T-cell (primary cell): ENCODE data around the gene ADAM12. TPM values are rescaled to one million over a fixed set of nuclear protein-coding genes. Genes with fewer than 3 reads are reported as not detected.
"Not testable (repeated sequence)": the region's sequence is repeated elsewhere in the genome, so short reads cannot be mapped to it uniquely, and the experiment has no call there.

Experiments
- ATAC-seq, 4 experiments: fragments of 200-7000 bp in 3 of 4; fragments of 150-1000 bp in 1 of 4; cut with Tn5 transposase; replicated peaks in 1 of 4; 1 replicate in 3 of 4; 2 replicates in 1 of 4; pipeline ENCODE4 v1.10.0; 2021; ENCODE audit warnings: moderate library complexity in 3 of 4, mild to moderate bottlenecking in 2 of 4, moderate number of reproducible peaks in 1 of 4
- CTCF ChIA-PET, 2 donors: fragments of 300-600 bp; sonication (Branson Sonifier 250); formaldehyde crosslinking; loops; one replicate each; lab custom pipeline; 2022; ENCODE audit warnings: antibody characterized with exemption in 2 of 2; lab: Charles Lee
- POLR2A ChIA-PET, 2 donors: fragments of 300-600 bp; sonication (Branson Sonifier 250); formaldehyde crosslinking; loops; one replicate each; lab custom pipeline; 2022; ENCODE audit warnings: antibody characterized with exemption in 2 of 2; lab: Charles Lee
- DNase-seq, 35 experiments: peaks; one replicate each; pipeline versions ENCODE4 v3.0.0 to v3.0.0-alpha.2; 2013 to 2023
- H3K27ac ChIP-seq: one replicate; pipeline ENCODE4 v1.5.1; 2013; ENCODE audit warnings: low read length
- H3K27me3 ChIP-seq, 2 experiments: replicated peaks in 1 of 2; 1 replicate in 1 of 2; 2 replicates in 1 of 2; pipeline versions ENCODE4 v1.6.1 to v1.7.0; 2013; ENCODE audit warnings: low read length in 1 of 2, mixed read lengths in 1 of 2; ENCODE audit not compliant: control insufficient read depth in 2 of 2, insufficient read depth in 2 of 2; ENCODE audit errors: extremely low read depth in 1 of 2
- H3K36me3 ChIP-seq, 2 donors: 1 replicate in 1 of 2; 2 replicates in 1 of 2; pipeline versions ENCODE4 v1.6.1 to v1.7.0; 2013; ENCODE audit warnings: low read length in 1 of 2; ENCODE audit not compliant: control insufficient read depth in 2 of 2, insufficient read depth in 1 of 2; ENCODE audit errors: extremely low read depth in 1 of 2
- H3K4me1 ChIP-seq, 2 experiments: 1 replicate in 1 of 2; 2 replicates in 1 of 2; pipeline versions ENCODE4 v1.6.1 to v1.7.0; 2013; ENCODE audit warnings: low read length in 2 of 2, mixed read lengths in 1 of 2; ENCODE audit not compliant: insufficient read depth in 2 of 2, control insufficient read depth in 1 of 2; ENCODE audit errors: extremely low read depth in 1 of 2
- H3K4me3 ChIP-seq, 2 donors: 1 replicate in 1 of 2; 2 replicates in 1 of 2; pipeline versions ENCODE4 v1.5.1 to v1.7.0; 2013; ENCODE audit warnings: mild to moderate bottlenecking in 2 of 2, low read length in 1 of 2, moderate library complexity in 1 of 2; ENCODE audit not compliant: control insufficient read depth in 1 of 2; ENCODE audit errors: extremely low read depth in 1 of 2
- H3K9me3 ChIP-seq: 2 replicates; pipeline ENCODE4 v1.7.0; 2013
- H3K27ac Mint-ChIP-seq, 2 donors: one replicate each; pipeline ENCODE4 v1.8.0; 2020 to 2021; ENCODE audit warnings: mild to moderate bottlenecking in 2 of 2, mixed read lengths in 2 of 2
- H3K27me3 Mint-ChIP-seq, 2 donors: one replicate each; pipeline ENCODE4 v1.8.0; 2021 to 2022; ENCODE audit warnings: mixed read lengths in 2 of 2
- H3K36me3 Mint-ChIP-seq: one replicate; pipeline ENCODE4 v1.8.0; 2021; ENCODE audit warnings: mixed read lengths
- H3K4me1 Mint-ChIP-seq, 3 donors: one replicate each; pipeline ENCODE4 v1.8.0; 2020 to 2022; ENCODE audit warnings: mixed read lengths in 3 of 3, mild to moderate bottlenecking in 1 of 3
- H3K4me3 Mint-ChIP-seq, 3 donors: one replicate each; pipeline ENCODE4 v1.8.0; 2020 to 2022; ENCODE audit warnings: mild to moderate bottlenecking in 3 of 3, mixed read lengths in 3 of 3, moderate library complexity in 3 of 3
- H3K9me3 Mint-ChIP-seq, 3 donors: one replicate each; pipeline ENCODE4 v1.8.0; 2020 to 2022; ENCODE audit warnings: mixed read lengths in 3 of 3
- WGBS: methylation state at CpG from one replicate; pipeline ENCODE4 v1.1.5; 2013; ENCODE audit warnings: missing lambda C conversion rate; ENCODE audit not compliant: insufficient coverage; 5-methylcytosine and 5-hydroxymethylcytosine counted together
- total RNA-seq, 35 experiments: library from RNA in 6 of 35; stranded (reverse) in 6 of 35; fragments of 120-200 nt in 1 of 35; gene quantifications; one replicate each; pipeline versions ENCODE4 v1.2.1 to v1.2.4 and lab custom pipeline; 2013 to 2026

ADAM12 gene
- total RNA-seq, 5 donors from 2014 or later (not counting 1 experiment from before 2014, with no cell fraction given) = 0.35 to 5.7 (median 1.2) TPM

GRCh38 chr10:126350216-126350992 lies 37.9 kb downstream of the ADAM12 start:
- no peak overlapping the region for H3K4me3 Mint-ChIP-seq
- POLR2A ChIA-PET = no interaction called here

GRCh38 chr10:126349676-126350075 lies 38.6 kb downstream of the ADAM12 start:
- H3K4me1 Mint-ChIP-seq = no peaks in the 10 kb centered on the region
- POLR2A ChIA-PET = no interaction called here

More at GRCh38 chr10:126350216-126350992, 37.9 kb downstream of the ADAM12 start:
- Histone ChIP-seq H3K4me3 (no peak overlapping the region), H3K9me3 (no peaks in the 10 kb centered on the region), H3K27me3 (peaks cover 0 to 2% of the 10 kb centered on the region in 2 experiments), H3K4me1 (no peaks in the 10 kb centered on the region), H3K36me3 (no peaks in the 10 kb centered on the region), H3K27ac (no peak overlapping the region)
- peaks cover 1 to 11% of the 10 kb centered on the region in 2 donors for H3K27me3 Mint-ChIP-seq
- no peaks in the 10 kb centered on the region for H3K36me3 Mint-ChIP-seq
- no peaks in the 10 kb centered on the region for H3K4me1 Mint-ChIP-seq
- peaks cover 4 to 17% (median 7%) of the 10 kb centered on the region in 3 donors for H3K9me3 Mint-ChIP-seq
- WGBS = 75% methylated on average over 2 of the region's 10 CpGs
- no peak overlapping the region for H3K27ac Mint-ChIP-seq
- no peak for ATAC-seq
- CTCF ChIA-PET = no interaction called here
- DNase-seq = no peak

GRCh38 chr10:126349101-126349500 lies 39.2 kb downstream of the ADAM12 start:
- POLR2A ChIA-PET = no interaction called here
- H3K36me3 ChIP-seq = no peaks in the 10 kb centered on the region
- Mint-ChIP-seq H3K36me3 (no peaks in the 10 kb centered on the region), H3K4me1 (no peaks in the 10 kb centered on the region), H3K9me3 (peaks cover 2 to 12% (median 5%) of the 10 kb centered on the region in 3 donors), H3K4me3 (no peak overlapping the region), H3K27me3 (peaks cover 1 to 11% of the 10 kb centered on the region in 2 donors), H3K27ac (no peak overlapping the region)
- H3K9me3 ChIP-seq = no peaks in the 10 kb centered on the region
- CTCF ChIA-PET = no interaction called here
- H3K4me1 ChIP-seq = no peaks in the 10 kb centered on the region
- no peak for DNase-seq
- H3K4me3 ChIP-seq = no peak overlapping the region
- no peak for ATAC-seq
- WGBS = no CpG with 5 or more reads among the region's 1 CpG
- no peak overlapping the region for H3K27ac ChIP-seq
- peaks cover 0 to 2% of the 10 kb centered on the region in 2 experiments for H3K27me3 ChIP-seq

More at GRCh38 chr10:126349676-126350075, 38.6 kb downstream of the ADAM12 start:
- Histone ChIP-seq H3K36me3 (no peaks in the 10 kb centered on the region), H3K4me3 (no peak overlapping the region), H3K27ac (no peak overlapping the region), H3K4me1 (no peaks in the 10 kb centered on the region), H3K9me3 (no peaks in the 10 kb centered on the region), H3K27me3 (peaks cover 0 to 2% of the 10 kb centered on the region in 2 experiments)
- Mint-ChIP-seq H3K27ac (no peak overlapping the region), H3K27me3 (peaks cover 1 to 11% of the 10 kb centered on the region in 2 donors), H3K9me3 (peaks cover 3 to 12% (median 4%) of the 10 kb centered on the region in 3 donors), H3K36me3 (no peaks in the 10 kb centered on the region), H3K4me3 (no peak overlapping the region)
- DNase-seq = no peak
- CTCF ChIA-PET = no interaction called here
- WGBS = 71% methylated on average over 2 of the region's 5 CpGs
- ATAC-seq = no peak

GRCh38 chr10:126343496-126343895 lies 44.8 kb downstream of the ADAM12 start:
- H3K27ac ChIP-seq, DNase-seq, H3K4me3 Mint-ChIP-seq, H3K36me3 ChIP-seq, ATAC-seq, H3K4me3 ChIP-seq, H3K27me3 Mint-ChIP-seq, H3K36me3 Mint-ChIP-seq, CTCF ChIA-PET, H3K9me3 ChIP-seq, H3K4me1 Mint-ChIP-seq, H3K27ac Mint-ChIP-seq, POLR2A ChIA-PET, H3K4me1 ChIP-seq, H3K27me3 ChIP-seq: not testable (repeated sequence)
- no CpG with 5 or more reads among the region's 2 CpGs for WGBS
- H3K9me3 Mint-ChIP-seq = peaks cover 2 to 12% (median 12%) of the 10 kb centered on the region in 3 donors

GRCh38 chr10:126342680-126343079 lies 45.6 kb downstream of the ADAM12 start:
- Mint-ChIP-seq H3K4me3 (no peak overlapping the region), H3K36me3 (no peaks in the 10 kb centered on the region), H3K4me1 (no peaks in the 10 kb centered on the region), H3K27ac (no peak overlapping the region), H3K9me3 (peaks cover 2 to 12% (median 12%) of the 10 kb centered on the region in 3 donors), H3K27me3 (no peaks in the 10 kb centered on the region)
- DNase-seq = no peak
- Histone ChIP-seq H3K27me3 (no peaks in the 10 kb centered on the region), H3K4me1 (no peaks in the 10 kb centered on the region), H3K36me3 (no peaks in the 10 kb centered on the region), H3K9me3 (no peaks in the 10 kb centered on the region), H3K4me3 (no peak overlapping the region), H3K27ac (no peak overlapping the region)
- ChIA-PET POLR2A (no interaction called here), CTCF (no interaction called here)
- WGBS = no CpG with 5 or more reads among the region's 5 CpGs
- ATAC-seq = no peak

- Mint-ChIP-seq H3K4me3 (no peak overlapping the region), H3K27me3 (no peaks in the 10 kb centered on the region), H3K9me3 (peaks cover 2 to 17% (median 12%) of the 10 kb centered on the region in 3 donors), H3K36me3 (no peaks in the 10 kb centered on the region), H3K27ac (no peak overlapping the region), H3K4me1 (no peaks in the 10 kb centered on the region)
- H3K4me1 ChIP-seq = no peaks in the 10 kb centered on the region
- H3K9me3 ChIP-seq = no peaks in the 10 kb centered on the region
- no peaks in the 10 kb centered on the region for H3K27me3 ChIP-seq
- WGBS = no CpG with 5 or more reads among the region's 2 CpGs
- no peak overlapping the region for H3K27ac ChIP-seq
- ChIA-PET CTCF (no interaction called here), POLR2A (no interaction called here)
- ATAC-seq = no peak
- H3K36me3 ChIP-seq = no peaks in the 10 kb centered on the region
- no peak for DNase-seq
- no peak overlapping the region for H3K4me3 ChIP-seq
Measured at GRCh38 chr10:126341491-126341890, 46.8 kb downstream of the ADAM12 start.
